Measurements from ENCODE around the gene KPNA5. TPM values are rescaled to one million over a fixed set of nuclear protein-coding genes. Genes with fewer than 3 reads are reported as not detected.

The KPNA5 gene
- total and polyA plus RNA-seq, 2 of the 13 experiments (the other 11 are each of a cell fraction or from before 2014, with no cell fraction given): 5.3 to 13.0 TPM

DNA sequence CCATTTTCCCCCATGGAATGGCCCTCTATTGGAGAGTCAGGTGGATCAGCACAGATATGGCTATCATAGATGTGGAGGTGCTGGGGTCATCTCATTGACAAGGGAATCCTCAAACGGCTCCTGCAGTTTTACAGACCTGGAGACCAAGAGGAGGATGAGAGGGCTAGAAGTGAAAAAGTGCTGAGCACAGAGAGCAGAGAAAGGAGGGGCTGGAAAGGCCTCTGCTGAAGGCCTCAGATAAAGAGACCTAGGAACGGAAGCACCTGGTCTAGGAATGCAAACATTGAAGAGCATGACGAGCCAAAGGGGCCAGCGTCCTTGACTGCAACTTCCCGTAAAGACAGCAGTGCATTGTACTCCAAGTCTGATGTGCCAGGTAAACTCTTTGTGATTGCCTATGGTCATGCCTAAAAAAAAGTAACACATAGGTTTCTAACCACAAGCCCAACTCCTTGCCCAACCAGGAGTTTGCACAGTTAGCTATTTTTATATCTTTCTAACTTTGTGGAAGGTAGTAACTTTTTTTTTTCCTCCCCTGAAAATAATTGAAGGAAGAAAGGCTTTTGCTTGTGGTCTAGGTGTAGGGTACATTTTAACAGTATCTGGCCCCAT lies 49.5 kb upstream of the KPNA5 start (continued):
- TF ChIP-seq ZNF850 (CRISPR knock-in tag; conservative IDR thresholded peaks at IDR 0.05) (no peak), ZNF232 (CRISPR knock-in tag; IDR thresholded peaks at IDR 0.05; ENCODE audit: borderline replicate concordance) (peak; percentile 89; the same call in 1 of the 2 replicates), PCBP2 (optimal IDR thresholded peaks at IDR 0.05; ENCODE audit: low read depth, low read length, poor library complexity, severe bottlenecking) (no peak), ZNF160 (CRISPR knock-in tag; IDR thresholded peaks at IDR 0.05) (no peak), HMG20A (CRISPR knock-in tag; IDR thresholded peaks at IDR 0.05; ENCODE audit: borderline replicate concordance) (peak; percentile 95), ZNF263 (CRISPR knock-in tag; IDR thresholded peaks at IDR 0.05) (peak; percentile 39; the same call in 1 of the 2 replicates), CENPX (CRISPR knock-in tag; IDR thresholded peaks at IDR 0.05) (no peak), MATR3 (CRISPR knock-in tag; IDR thresholded peaks at IDR 0.05) (no peak), ARHGAP35 (CRISPR knock-in tag; IDR thresholded peaks at IDR 0.05; ENCODE audit: borderline replicate concordance) (no peak), SIX1 (CRISPR knock-in tag; IDR thresholded peaks at IDR 0.05; ENCODE audit: borderline replicate concordance) (peak; percentile 58; the same call in 1 of the 2 replicates), ZNF260 (CRISPR knock-in tag; IDR thresholded peaks at IDR 0.05; ENCODE audit: borderline replicate concordance, low read depth) (no peak), JUND (CRISPR knock-in tag; IDR thresholded peaks at IDR 0.05) (peak; percentile 59; the same call in 1 of the 2 replicates), MED1 (CRISPR knock-in tag; IDR thresholded peaks at IDR 0.05) (peak; percentile 97), JDP2 (CRISPR knock-in tag; IDR thresholded peaks at IDR 0.05; ENCODE audit: borderline replicate concordance) (no peak), ZNF354B (CRISPR knock-in tag; IDR thresholded peaks at IDR 0.05) (no peak), ZNF563 (CRISPR knock-in tag; IDR thresholded peaks at IDR 0.05) (no peak), SMAD1 (CRISPR knock-in tag; IDR thresholded peaks at IDR 0.05; ENCODE audit: borderline replicate concordance, low read depth) (no peak; the same call in 1 of the 2 replicates), MED8 (CRISPR knock-in tag; IDR thresholded peaks at IDR 0.05; ENCODE audit: insufficient replicate concordance) (no peak), EZH2 (conservative IDR thresholded peaks at IDR 0.05; ENCODE audit: low read depth, low read length) (no peak), SP2 (CRISPR knock-in tag; IDR thresholded peaks at IDR 0.05) (no peak)
- TF ChIP-seq, protein P1, sequence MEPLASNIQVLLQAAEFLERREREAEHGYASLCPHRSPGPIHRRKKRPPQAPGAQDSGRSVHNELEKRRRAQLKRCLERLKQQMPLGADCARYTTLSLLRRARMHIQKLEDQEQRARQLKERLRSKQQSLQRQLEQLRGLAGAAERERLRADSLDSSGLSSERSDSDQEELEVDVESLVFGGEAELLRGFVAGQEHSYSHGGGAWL (CRISPR knock-in tag; IDR thresholded peaks at IDR 0.05): peak; percentile 37; the same call in 1 of the 2 replicates
- TF ChIP-seq, protein P2, sequence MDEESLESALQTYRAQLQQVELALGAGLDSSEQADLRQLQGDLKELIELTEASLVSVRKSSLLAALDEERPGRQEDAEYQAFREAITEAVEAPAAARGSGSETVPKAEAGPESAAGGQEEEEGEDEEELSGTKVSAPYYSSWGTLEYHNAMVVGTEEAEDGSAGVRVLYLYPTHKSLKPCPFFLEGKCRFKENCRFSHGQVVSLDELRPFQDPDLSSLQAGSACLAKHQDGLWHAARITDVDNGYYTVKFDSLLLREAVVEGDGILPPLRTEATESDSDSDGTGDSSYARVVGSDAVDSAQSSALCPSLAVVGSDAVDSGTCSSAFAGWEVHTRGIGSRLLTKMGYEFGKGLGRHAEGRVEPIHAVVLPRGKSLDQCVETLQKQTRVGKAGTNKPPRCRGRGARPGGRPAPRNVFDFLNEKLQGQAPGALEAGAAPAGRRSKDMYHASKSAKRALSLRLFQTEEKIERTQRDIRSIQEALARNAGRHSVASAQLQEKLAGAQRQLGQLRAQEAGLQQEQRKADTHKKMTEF (CRISPR knock-in tag; IDR thresholded peaks at IDR 0.05): peak; percentile 90
- TF ChIP-seq, protein P3, sequence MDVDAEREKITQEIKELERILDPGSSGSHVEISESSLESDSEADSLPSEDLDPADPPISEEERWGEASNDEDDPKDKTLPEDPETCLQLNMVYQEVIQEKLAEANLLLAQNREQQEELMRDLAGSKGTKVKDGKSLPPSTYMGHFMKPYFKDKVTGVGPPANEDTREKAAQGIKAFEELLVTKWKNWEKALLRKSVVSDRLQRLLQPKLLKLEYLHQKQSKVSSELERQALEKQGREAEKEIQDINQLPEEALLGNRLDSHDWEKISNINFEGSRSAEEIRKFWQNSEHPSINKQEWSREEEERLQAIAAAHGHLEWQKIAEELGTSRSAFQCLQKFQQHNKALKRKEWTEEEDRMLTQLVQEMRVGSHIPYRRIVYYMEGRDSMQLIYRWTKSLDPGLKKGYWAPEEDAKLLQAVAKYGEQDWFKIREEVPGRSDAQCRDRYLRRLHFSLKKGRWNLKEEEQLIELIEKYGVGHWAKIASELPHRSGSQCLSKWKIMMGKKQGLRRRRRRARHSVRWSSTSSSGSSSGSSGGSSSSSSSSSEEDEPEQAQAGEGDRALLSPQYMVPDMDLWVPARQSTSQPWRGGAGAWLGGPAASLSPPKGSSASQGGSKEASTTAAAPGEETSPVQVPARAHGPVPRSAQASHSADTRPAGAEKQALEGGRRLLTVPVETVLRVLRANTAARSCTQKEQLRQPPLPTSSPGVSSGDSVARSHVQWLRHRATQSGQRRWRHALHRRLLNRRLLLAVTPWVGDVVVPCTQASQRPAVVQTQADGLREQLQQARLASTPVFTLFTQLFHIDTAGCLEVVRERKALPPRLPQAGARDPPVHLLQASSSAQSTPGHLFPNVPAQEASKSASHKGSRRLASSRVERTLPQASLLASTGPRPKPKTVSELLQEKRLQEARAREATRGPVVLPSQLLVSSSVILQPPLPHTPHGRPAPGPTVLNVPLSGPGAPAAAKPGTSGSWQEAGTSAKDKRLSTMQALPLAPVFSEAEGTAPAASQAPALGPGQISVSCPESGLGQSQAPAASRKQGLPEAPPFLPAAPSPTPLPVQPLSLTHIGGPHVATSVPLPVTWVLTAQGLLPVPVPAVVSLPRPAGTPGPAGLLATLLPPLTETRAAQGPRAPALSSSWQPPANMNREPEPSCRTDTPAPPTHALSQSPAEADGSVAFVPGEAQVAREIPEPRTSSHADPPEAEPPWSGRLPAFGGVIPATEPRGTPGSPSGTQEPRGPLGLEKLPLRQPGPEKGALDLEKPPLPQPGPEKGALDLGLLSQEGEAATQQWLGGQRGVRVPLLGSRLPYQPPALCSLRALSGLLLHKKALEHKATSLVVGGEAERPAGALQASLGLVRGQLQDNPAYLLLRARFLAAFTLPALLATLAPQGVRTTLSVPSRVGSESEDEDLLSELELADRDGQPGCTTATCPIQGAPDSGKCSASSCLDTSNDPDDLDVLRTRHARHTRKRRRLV (CRISPR knock-in tag; IDR thresholded peaks at IDR 0.05): no peak
